Mucosa of descending colon (tissue), 3 donors: Measurements from ENCODE around the gene HIPK2. TPM values are rescaled to one million over a fixed set of nuclear protein-coding genes. Genes with fewer than 3 reads are reported as not detected.

Experiments
- ATAC-seq: fragments of 200-7000 bp; cut with Tn5 transposase; one replicate; pipeline ENCODE4 v1.9.1; 2020; ENCODE audit warnings: mild to moderate bottlenecking, moderate library complexity
- DNase-seq, 3 donors: peaks; one replicate each; pipeline ENCODE4 v3.0.0-alpha.2; 2020
- H3K36me3 ChIP-seq: fragments of 200-600 bp; one replicate; pipeline ENCODE4 v1.8.0; 2021; ENCODE audit warnings: low read depth, mild to moderate bottlenecking
- H3K4me1 ChIP-seq: fragments of 200-600 bp; one replicate; pipeline ENCODE4 v1.8.0; 2021; ENCODE audit warnings: low read depth, mild to moderate bottlenecking
- H3K4me3 ChIP-seq: fragments of 200-600 bp; one replicate; pipeline ENCODE4 v1.8.0; 2021; ENCODE audit warnings: mild to moderate bottlenecking
- H3K9me3 ChIP-seq: fragments of 200-600 bp; one replicate; pipeline ENCODE4 v1.8.0; 2021; ENCODE audit warnings: mild to moderate bottlenecking
- intact Hi-C, 2 donors: fragments of 100-400 bp; cut with DNase I in 1 of 2; cut with micrococcal nuclease in 1 of 2; formaldehyde crosslinking; loops; one replicate each; pipeline versions ENCODE4 v1.11.0 to v1.11.1; 2022; cut with DNase I, micrococcal nuclease
- total RNA-seq, 3 donors: library from RNA; stranded (reverse); fragmentation: NEBNext Ultra II Directional in 2 of 3; extraction: Animal tissue kit (Norgen Biotek cat#: 25700) in 2 of 3; gene quantifications; one replicate each; pipeline versions ENCODE4 v1.2.1 to v1.2.4, GENCODE V29; 2021 to 2023
- TF ChIP-seq, protein P1 (sequence below): fragments of 200-600 bp; IDR thresholded peaks from one replicate; pipeline ENCODE4 v1.8.0; 2022; ENCODE audit warnings: antibody characterized with exemption, mild to moderate bottlenecking
- donor health status: DM: no; HTN: no; CAD: no; lungs with moderate emphysema.
- donor health status: DM: no; HTN: no; CAD: no.
- donor health status: DM: no; HTN: yes; CAD: no.

Gene HIPK2
- total RNA-seq, 3 donors from 2014 or later: 29.9 to 63.6 (median 39.9) TPM

DNA sequence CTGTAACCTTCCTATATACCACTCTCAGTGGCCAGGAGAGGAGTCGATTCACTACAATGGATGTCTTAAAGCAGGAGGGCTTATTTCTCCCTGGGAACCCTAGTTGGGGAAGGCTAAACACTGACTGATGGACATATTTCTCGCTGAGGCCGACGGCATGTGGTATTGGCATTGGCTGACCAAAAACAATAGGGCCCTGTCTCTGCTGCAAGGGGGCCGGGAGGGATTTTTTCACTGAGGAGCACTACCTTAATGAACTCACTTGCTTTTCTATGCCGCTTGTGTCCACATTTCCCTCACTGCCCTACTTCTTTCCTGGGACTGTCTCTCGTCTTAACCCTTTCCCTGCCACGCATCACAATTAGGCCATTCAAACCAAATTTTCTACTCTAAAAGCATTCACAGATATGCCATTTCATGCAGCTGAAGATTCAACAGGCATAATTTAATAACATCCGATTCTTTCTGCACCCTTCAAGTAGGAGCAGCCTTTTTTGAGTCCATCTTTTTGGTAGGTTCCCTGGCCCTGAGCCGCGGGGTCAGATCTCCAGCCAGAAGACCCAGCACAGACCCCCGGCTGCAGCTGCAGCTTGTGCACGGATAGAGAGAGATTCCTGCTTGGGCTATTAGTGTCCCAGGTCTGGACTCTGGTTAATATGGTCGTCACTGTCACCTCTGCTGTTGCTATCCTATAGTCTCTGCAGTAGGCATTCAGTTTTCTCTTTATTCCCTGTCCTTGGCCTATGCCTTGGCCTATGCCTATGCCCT, 118.7 kb downstream of the HIPK2 start:
- ATAC-seq (no peak), DNase-seq (no peak)
- intact Hi-C loops: no loop called here
- Histone ChIP-seq H3K4me1 (peaks cover 22% of the 10 kb centered on the region), H3K9me3 (no peaks in the 10 kb centered on the region), H3K4me3 (no peak overlapping the region), H3K36me3 (no peaks in the 10 kb centered on the region)
- TF ChIP-seq, protein P1, sequence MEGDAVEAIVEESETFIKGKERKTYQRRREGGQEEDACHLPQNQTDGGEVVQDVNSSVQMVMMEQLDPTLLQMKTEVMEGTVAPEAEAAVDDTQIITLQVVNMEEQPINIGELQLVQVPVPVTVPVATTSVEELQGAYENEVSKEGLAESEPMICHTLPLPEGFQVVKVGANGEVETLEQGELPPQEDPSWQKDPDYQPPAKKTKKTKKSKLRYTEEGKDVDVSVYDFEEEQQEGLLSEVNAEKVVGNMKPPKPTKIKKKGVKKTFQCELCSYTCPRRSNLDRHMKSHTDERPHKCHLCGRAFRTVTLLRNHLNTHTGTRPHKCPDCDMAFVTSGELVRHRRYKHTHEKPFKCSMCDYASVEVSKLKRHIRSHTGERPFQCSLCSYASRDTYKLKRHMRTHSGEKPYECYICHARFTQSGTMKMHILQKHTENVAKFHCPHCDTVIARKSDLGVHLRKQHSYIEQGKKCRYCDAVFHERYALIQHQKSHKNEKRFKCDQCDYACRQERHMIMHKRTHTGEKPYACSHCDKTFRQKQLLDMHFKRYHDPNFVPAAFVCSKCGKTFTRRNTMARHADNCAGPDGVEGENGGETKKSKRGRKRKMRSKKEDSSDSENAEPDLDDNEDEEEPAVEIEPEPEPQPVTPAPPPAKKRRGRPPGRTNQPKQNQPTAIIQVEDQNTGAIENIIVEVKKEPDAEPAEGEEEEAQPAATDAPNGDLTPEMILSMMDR: no peak

DNA sequence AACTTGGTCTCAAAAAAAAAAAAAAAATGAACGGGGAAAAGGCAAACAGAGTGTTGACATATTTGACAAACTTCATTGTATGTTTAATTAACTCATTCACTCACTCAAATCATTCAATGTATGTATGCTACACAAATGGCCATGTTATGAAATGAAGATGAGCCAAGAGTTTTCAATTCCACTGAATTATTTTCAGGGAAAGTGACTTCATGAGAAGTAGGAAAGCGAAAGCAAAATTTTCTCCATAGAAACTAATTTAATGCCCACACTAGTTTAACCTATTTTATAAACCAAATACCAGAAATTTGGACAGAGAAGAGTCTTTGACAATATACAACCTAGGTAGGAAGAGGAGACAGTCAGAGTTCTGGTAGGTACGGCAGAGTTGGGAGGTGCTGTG, 119.5 kb downstream of the HIPK2 start:
- DNase-seq (no peak), ATAC-seq (no peak)
- H3K4me1 ChIP-seq: peaks cover 22% of the 10 kb centered on the region
- no peak overlapping the region for H3K4me3 ChIP-seq
- intact Hi-C loops: no loop called here
- no peaks in the 10 kb centered on the region for H3K36me3 ChIP-seq
- TF ChIP-seq, protein P1: no peak
- no peaks in the 10 kb centered on the region for H3K9me3 ChIP-seq

DNA sequence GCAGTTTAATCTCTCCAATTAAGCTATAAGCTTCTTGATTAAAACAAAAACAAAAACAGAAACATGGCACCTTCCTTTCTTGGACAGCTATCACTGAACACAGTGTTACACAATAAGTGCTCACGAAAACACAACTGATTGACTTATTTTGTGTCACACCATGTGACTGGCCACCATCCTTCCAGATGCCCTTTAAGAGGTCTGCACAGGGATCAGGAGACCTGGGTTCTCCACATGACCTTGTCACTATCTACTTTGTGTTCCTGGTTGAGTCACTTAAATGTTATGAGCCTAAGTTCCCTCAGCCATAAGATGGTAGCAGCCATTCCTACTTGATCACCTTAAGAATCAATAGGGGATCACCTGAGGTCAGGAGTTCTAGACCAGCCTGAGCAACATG, 120.1 kb downstream of the HIPK2 start:
- no peak overlapping the region for H3K4me3 ChIP-seq
- TF ChIP-seq, protein P1: no peak
- no peak for DNase-seq
- no peak for ATAC-seq
- intact Hi-C loops: no loop called here
- no peaks in the 10 kb centered on the region for H3K9me3 ChIP-seq
- peaks cover 17% of the 10 kb centered on the region for H3K4me1 ChIP-seq
- no peaks in the 10 kb centered on the region for H3K36me3 ChIP-seq

DNA sequence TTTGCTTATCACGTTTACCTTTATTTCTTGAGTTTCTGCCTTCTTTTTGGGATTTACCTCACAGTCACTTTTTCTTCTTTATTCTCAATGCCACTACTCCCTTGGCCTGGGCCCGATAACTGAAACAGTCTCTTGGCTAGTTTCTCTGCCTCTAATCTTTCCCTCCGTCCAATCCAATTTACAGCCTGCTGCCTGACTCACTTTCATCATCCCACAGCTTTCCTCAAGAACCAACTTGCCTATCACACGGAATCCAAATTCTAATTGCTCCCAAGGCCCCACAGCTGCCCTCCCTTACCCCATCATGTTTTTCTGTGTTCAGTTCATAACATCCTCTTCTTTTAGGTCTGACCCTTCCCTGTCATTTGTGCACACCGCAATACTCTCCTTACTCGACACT, 121.4 kb downstream of the HIPK2 start:
- no peaks in the 10 kb centered on the region for H3K36me3 ChIP-seq
- intact Hi-C loops: no loop called here
- DNase-seq: no peak
- H3K4me1 ChIP-seq: peaks cover 17% of the 10 kb centered on the region
- TF ChIP-seq, protein P1: no peak
- no peaks in the 10 kb centered on the region for H3K9me3 ChIP-seq
- no peak for ATAC-seq
- no peak overlapping the region for H3K4me3 ChIP-seq

DNA sequence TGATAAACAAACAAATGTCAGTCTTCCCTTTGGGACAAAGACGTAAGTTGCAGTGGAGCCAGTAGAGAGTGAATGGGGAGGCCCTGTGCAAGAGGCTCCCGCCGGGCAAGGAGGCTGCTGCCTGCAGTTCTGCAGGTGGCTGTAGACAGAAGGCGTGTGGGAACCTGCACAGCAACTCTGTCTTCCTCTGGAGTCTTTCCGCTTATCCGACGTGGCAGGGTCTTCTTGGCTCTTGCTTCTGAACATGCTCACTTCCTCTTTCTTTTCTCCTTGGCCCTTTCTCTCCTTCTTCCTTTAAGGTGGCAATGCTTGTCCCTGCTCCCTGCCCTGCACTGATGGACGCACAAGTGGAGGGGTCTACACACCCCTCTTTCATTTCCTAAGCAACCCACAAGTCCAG, 122.5 kb downstream of the HIPK2 start:
- H3K4me1 ChIP-seq: peaks cover 9% of the 10 kb centered on the region
- DNase-seq: no peak
- intact Hi-C loops: no loop called here

More for the DNA sequence above, 122.5 kb downstream of the HIPK2 start:
- TF ChIP-seq, protein P1: no peak
- Histone ChIP-seq H3K36me3 (no peaks in the 10 kb centered on the region), H3K4me3 (no peak overlapping the region), H3K9me3 (no peaks in the 10 kb centered on the region)
- ATAC-seq: no peak
